ENCODE measurements around the gene APBA1.

The APBA1 gene

GRCh38 chr9:69571032-69571431 lies 101.1 kb downstream of the APBA1 start:
- no peak overlapping the region for H3K4me3 ChIP-seq (ENCODE audit: low read length)
- H3K9me3 ChIP-seq (ENCODE audit: insufficient read depth, low read depth, low read length), result no peaks in the 10 kb centered on the region
- H3K9ac ChIP-seq (ENCODE audit: low read depth, low read length), result no peak overlapping the region
- H3K4me1 ChIP-seq (ENCODE audit: insufficient read depth, low read length), result no peaks in the 10 kb centered on the region
- no peaks in the 10 kb centered on the region for H3K36me3 ChIP-seq (ENCODE audit: insufficient read depth, low read depth, low read length)
- H3K27me3 ChIP-seq (ENCODE audit: insufficient read depth, low read length), result no peaks in the 10 kb centered on the region
- no peak overlapping the region for H3K27ac ChIP-seq (ENCODE audit: low read length)

GRCh38 chr9:69569738-69570451 lies 102.3 kb downstream of the APBA1 start:
- H3K4me1 ChIP-seq (ENCODE audit: insufficient read depth, low read length), result no peaks in the 10 kb centered on the region
- H3K9me3 ChIP-seq (ENCODE audit: insufficient read depth, low read depth, low read length), result no peaks in the 10 kb centered on the region
- H3K27ac ChIP-seq (ENCODE audit: low read length), result no peak overlapping the region
- H3K27me3 ChIP-seq (ENCODE audit: insufficient read depth, low read length), result no peaks in the 10 kb centered on the region
- H3K9ac ChIP-seq (ENCODE audit: low read depth, low read length), result no peak overlapping the region
- no peaks in the 10 kb centered on the region for H3K36me3 ChIP-seq (ENCODE audit: insufficient read depth, low read depth, low read length)
- H3K4me3 ChIP-seq (ENCODE audit: low read length), result no peak overlapping the region

- Histone ChIP-seq H3K27ac (ENCODE audit: low read length) (no peak overlapping the region), H3K36me3 (ENCODE audit: insufficient read depth, low read depth, low read length) (no peaks in the 10 kb centered on the region), H3K4me1 (ENCODE audit: insufficient read depth, low read length) (no peaks in the 10 kb centered on the region), H3K9ac (ENCODE audit: low read depth, low read length) (no peak overlapping the region), H3K9me3 (ENCODE audit: insufficient read depth, low read depth, low read length) (no peaks in the 10 kb centered on the region), H3K27me3 (ENCODE audit: insufficient read depth, low read length) (no peaks in the 10 kb centered on the region), H3K4me3 (ENCODE audit: low read length) (no peak overlapping the region)
These were observed 107.6 kb downstream of the APBA1 start for GRCh38 chr9:69564557-69564956.

GRCh38 chr9:69559126-69559525 lies 113.0 kb downstream of the APBA1 start:
- no peaks in the 10 kb centered on the region for H3K4me1 ChIP-seq (ENCODE audit: insufficient read depth, low read length)
- H3K27ac ChIP-seq (ENCODE audit: low read length), result no peak overlapping the region
- no peaks in the 10 kb centered on the region for H3K27me3 ChIP-seq (ENCODE audit: insufficient read depth, low read length)
- no peak overlapping the region for H3K9ac ChIP-seq (ENCODE audit: low read depth, low read length)
- no peaks in the 10 kb centered on the region for H3K9me3 ChIP-seq (ENCODE audit: insufficient read depth, low read depth, low read length)
- no peaks in the 10 kb centered on the region for H3K36me3 ChIP-seq (ENCODE audit: insufficient read depth, low read depth, low read length)
- no peak overlapping the region for H3K4me3 ChIP-seq (ENCODE audit: low read length)

- Histone ChIP-seq H3K27me3 (ENCODE audit: insufficient read depth, low read length) (no peaks in the 10 kb centered on the region), H3K9me3 (ENCODE audit: insufficient read depth, low read depth, low read length) (no peaks in the 10 kb centered on the region), H3K36me3 (ENCODE audit: insufficient read depth, low read depth, low read length) (no peaks in the 10 kb centered on the region), H3K4me3 (ENCODE audit: low read length) (no peak overlapping the region), H3K4me1 (ENCODE audit: insufficient read depth, low read length) (no peaks in the 10 kb centered on the region), H3K27ac (ENCODE audit: low read length) (no peak overlapping the region), H3K9ac (ENCODE audit: low read depth, low read length) (no peak overlapping the region)
These were observed 115.5 kb downstream of the APBA1 start for GRCh38 chr9:69556707-69557106.

GRCh38 chr9:69555802-69556201 lies 116.4 kb downstream of the APBA1 start:
- no peaks in the 10 kb centered on the region for H3K27me3 ChIP-seq (ENCODE audit: insufficient read depth, low read length)
- H3K9me3 ChIP-seq (ENCODE audit: insufficient read depth, low read depth, low read length), result no peaks in the 10 kb centered on the region
- H3K4me3 ChIP-seq (ENCODE audit: low read length), result no peak overlapping the region
- H3K4me1 ChIP-seq (ENCODE audit: insufficient read depth, low read length), result no peaks in the 10 kb centered on the region
- H3K36me3 ChIP-seq (ENCODE audit: insufficient read depth, low read depth, low read length), result no peaks in the 10 kb centered on the region
- no peak overlapping the region for H3K9ac ChIP-seq (ENCODE audit: low read depth, low read length)
- no peak overlapping the region for H3K27ac ChIP-seq (ENCODE audit: low read length)

- Histone ChIP-seq H3K9me3 (ENCODE audit: insufficient read depth, low read depth, low read length) (no peaks in the 10 kb centered on the region), H3K36me3 (ENCODE audit: insufficient read depth, low read depth, low read length) (no peaks in the 10 kb centered on the region), H3K4me1 (ENCODE audit: insufficient read depth, low read length) (no peaks in the 10 kb centered on the region), H3K27me3 (ENCODE audit: insufficient read depth, low read length) (no peaks in the 10 kb centered on the region), H3K27ac (ENCODE audit: low read length) (no peak overlapping the region), H3K4me3 (ENCODE audit: low read length) (no peak overlapping the region), H3K9ac (ENCODE audit: low read depth, low read length) (no peak overlapping the region)
These were observed 117.2 kb downstream of the APBA1 start for GRCh38 chr9:69554945-69555344.

- Histone ChIP-seq H3K9ac (ENCODE audit: low read depth, low read length) (no peak overlapping the region), H3K27me3 (ENCODE audit: insufficient read depth, low read length) (no peaks in the 10 kb centered on the region), H3K27ac (ENCODE audit: low read length) (no peak overlapping the region)
These were observed 122.6 kb downstream of the APBA1 start for GRCh38 chr9:69549310-69550202.

GRCh38 chr9:69548681-69549080 lies 123.5 kb downstream of the APBA1 start:
- Histone ChIP-seq H3K27me3 (ENCODE audit: insufficient read depth, low read length) (no peaks in the 10 kb centered on the region), H3K4me3 (ENCODE audit: low read length) (no peak overlapping the region), H3K9me3 (ENCODE audit: insufficient read depth, low read depth, low read length) (no peaks in the 10 kb centered on the region), H3K36me3 (ENCODE audit: insufficient read depth, low read depth, low read length) (no peaks in the 10 kb centered on the region), H3K27ac (ENCODE audit: low read length) (no peak overlapping the region), H3K9ac (ENCODE audit: low read depth, low read length) (no peak overlapping the region), H3K4me1 (ENCODE audit: insufficient read depth, low read length) (no peaks in the 10 kb centered on the region)

More at GRCh38 chr9:69549310-69550202, 122.6 kb downstream of the APBA1 start:
- Histone ChIP-seq H3K4me1 (ENCODE audit: insufficient read depth, low read length) (no peaks in the 10 kb centered on the region), H3K9me3 (ENCODE audit: insufficient read depth, low read depth, low read length) (no peaks in the 10 kb centered on the region), H3K4me3 (ENCODE audit: low read length) (no peak overlapping the region), H3K36me3 (ENCODE audit: insufficient read depth, low read depth, low read length) (no peaks in the 10 kb centered on the region)

GRCh38 chr9:69546265-69546664 lies 125.9 kb downstream of the APBA1 start:
- no peak overlapping the region for H3K9ac ChIP-seq (ENCODE audit: low read depth, low read length)
- H3K27me3 ChIP-seq (ENCODE audit: insufficient read depth, low read length), result no peaks in the 10 kb centered on the region
- H3K4me1 ChIP-seq (ENCODE audit: insufficient read depth, low read length), result peaks cover 12% of the 10 kb centered on the region; the same call in 1 of the 2 replicates
- no peaks in the 10 kb centered on the region for H3K36me3 ChIP-seq (ENCODE audit: insufficient read depth, low read depth, low read length)
- no peaks in the 10 kb centered on the region for H3K9me3 ChIP-seq (ENCODE audit: insufficient read depth, low read depth, low read length)
- H3K27ac ChIP-seq (ENCODE audit: low read length), result no peak overlapping the region
- no peak overlapping the region for H3K4me3 ChIP-seq (ENCODE audit: low read length)

GRCh38 chr9:69542942-69543704 lies 129.0 kb downstream of the APBA1 start:
- Histone ChIP-seq H3K9ac (ENCODE audit: low read depth, low read length) (no peak overlapping the region), H3K4me1 (ENCODE audit: insufficient read depth, low read length) (peaks cover 12% of the 10 kb centered on the region; the same call in 1 of the 2 replicates), H3K27ac (ENCODE audit: low read length) (no peak overlapping the region), H3K4me3 (ENCODE audit: low read length) (no peak overlapping the region), H3K27me3 (ENCODE audit: insufficient read depth, low read length) (no peaks in the 10 kb centered on the region), H3K9me3 (ENCODE audit: insufficient read depth, low read depth, low read length) (no peaks in the 10 kb centered on the region), H3K36me3 (ENCODE audit: insufficient read depth, low read depth, low read length) (no peaks in the 10 kb centered on the region)
